ENCODE results near the gene ITGA3.
A peak's percentile ranks its signal among the peaks of the same experiment; 100 is the strongest.

The ITGA3 gene

DNA sequence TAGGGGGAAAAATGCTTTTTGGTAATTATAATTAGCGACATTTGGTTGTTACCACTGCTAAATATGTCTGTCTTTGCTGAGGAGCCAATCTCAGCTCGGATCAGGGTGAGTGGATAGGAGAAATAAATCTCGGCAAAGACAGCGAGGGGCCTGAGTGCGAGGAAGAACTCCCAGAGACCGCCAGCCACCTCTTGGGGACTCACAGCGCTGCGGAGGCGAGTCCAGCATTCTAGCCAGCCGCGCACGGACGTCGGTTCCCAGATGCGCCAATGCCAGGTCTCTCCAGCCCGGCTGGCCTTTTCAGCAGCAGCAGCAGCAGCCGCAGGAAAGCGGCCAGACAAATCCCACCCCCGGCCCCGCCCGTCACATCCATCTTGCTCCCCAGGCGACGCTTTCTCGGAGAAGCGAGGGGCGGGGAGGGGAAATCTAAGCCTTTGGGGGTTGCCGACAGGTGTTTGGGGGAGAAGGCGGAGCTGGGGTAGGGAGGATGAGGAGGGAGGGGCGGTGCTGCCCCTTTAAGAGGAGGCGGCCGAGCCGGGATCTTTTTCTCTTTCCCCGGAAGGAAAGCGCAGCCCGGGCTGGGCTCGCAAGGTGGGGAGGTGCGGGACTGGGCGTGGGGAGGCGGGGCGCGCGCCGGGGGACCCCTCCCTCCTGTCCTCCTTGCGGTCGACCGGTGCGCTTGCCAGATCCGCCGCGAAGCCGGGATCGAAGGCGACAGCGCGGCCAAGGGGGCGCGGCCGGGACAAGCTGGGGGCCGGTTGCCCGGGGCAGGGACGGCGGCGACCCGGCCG, at the start of gene ITGA3:
ITGA3 (plus strand) TSS at position 685 of the 791 bp plus-strand sequence. CDS start 330 bp downstream, outside the sequence.
- DNase-seq, result no peak

- DNase-seq, result no peak
Measured at GRCh38 chr17:50009282-50009681, 46.6 kb upstream of the ITGA3 start.

GRCh38 chr17:50013079-50013478, 42.8 kb upstream of the ITGA3 start:
- DNase-seq, result no peak

DNA sequence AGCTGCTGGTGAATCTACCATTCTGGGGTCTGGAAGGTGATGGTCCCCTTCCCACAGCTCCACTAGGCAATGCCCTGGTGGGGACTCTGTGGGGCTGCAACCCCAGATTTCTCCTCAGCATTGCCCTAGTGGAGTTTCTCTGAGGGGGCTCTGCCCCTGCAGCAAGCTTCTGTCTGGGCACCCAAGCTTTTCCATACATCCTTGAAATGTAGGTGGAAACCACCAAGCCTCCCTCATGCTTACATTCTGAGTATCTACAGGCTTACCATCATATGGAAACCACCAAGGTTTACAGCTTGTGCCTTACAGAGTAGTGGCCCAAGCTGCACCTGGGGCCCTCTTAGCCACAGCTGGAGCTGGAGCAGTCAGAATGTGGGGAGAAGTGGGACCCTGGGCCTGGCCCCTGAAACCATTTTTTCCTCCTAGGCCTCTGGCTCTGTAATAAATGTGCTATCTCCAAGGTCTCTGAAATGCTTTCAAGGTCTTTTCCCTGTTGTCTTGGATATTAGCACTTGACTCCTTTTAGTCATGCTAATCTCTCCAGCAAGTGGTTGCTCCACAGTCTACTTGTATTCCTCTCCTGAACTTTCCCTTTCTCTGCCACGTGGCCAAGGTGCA, 41.3 kb upstream of the ITGA3 start:
- no peak for DNase-seq

DNA sequence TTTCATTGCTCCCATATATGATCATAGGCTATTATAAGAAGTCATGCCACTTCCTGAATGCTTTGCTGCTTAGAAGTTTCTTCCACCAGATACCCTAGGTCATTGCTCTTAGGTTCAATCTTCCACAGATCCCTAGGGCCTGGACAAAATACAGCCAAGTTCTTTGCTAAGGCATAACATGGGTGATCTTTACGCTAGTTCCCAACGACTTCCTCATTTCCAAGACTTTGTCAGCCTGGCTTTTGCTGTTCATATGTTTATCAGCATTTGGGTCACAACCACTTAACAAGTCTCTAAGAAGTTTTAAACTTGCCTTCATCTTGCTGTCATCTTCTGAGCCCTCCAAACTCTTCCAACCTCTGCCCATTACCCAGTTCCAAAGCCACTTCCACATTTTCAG, 40.8 kb upstream of the ITGA3 start:
- DNase-seq, result no peak

DNA sequence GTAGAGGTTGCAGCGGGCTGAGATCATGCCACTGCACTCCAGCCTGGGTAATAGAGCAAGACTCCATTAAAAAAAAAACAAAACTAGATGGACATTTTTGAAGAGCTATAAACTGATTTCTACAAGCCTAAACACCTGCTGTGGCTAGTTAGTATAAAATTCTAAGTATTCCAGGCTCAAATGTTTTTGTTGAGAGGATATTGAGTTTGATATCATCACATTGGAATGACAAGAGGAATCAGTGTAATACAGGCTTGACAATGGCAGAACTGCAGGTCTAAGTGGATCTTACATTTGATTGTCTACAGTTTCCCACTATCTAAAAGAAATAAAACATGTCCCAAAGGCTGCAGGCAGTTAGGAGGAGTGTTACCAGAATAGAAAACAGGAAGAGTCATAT, 37.0 kb upstream of the ITGA3 start:
- DNase-seq, result no peak

- DNase-seq, result no peak
Measured at GRCh38 chr17:50020841-50021599, 34.9 kb upstream of the ITGA3 start.

DNA sequence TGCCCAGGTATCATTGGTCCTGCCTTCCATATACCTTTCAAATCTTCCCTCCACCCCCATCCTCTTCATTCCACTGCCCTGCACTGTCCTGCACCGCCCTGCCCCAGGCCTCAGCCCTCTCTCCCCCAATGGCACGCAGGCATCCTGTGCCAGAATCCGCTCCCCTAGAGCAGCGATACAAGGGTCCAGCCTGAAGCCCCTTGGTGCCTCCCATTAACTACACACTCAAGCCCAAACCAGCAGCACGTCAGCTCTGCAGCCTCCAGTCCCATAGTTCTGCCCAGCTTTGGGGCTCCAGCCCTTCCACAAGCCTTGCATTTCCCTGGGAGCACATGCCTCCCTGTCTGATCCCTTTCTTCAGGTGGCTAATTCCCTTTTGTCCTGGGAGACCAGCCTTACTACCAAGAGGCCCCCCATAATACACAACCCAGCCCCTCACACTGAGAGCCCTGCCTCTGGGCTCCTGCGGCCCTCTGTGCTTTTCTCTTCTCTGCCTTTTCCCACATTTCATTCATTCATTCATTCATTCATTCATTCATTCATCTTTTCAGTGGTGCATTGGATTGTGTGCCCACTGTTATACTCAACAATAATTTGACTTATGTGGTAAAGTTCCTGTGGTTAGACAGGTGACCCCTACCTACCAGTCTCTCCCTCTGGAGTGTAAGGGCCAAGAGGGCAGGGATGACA, 34.1 kb upstream of the ITGA3 start:
- no peak for DNase-seq

GRCh38 chr17:50022463-50023130, 33.3 kb upstream of the ITGA3 start:
- no peak for DNase-seq

DNA sequence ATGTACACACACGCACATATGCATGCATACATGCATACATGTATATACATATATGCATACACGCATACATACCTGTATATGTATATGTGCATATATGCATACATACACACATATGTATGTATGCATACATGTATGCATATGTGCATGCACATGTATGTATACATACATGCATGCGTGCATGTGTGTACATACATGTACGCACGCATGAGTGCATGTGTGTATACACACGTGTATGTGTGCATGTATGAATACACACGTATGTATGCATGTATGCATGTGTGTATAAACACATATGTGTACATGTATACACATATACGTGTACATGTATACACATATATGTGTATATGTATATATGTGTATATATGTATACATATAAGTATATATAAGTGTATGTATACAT, 32.4 kb upstream of the ITGA3 start:
- no peak for DNase-seq

- DNase-seq, result no peak
Measured at GRCh38 chr17:50024808-50025207, 31.1 kb upstream of the ITGA3 start.

GRCh38 chr17:50026046-50026675, 29.7 kb upstream of the ITGA3 start:
- no peak for DNase-seq

GRCh38 chr17:50026837-50027171, 29.1 kb upstream of the ITGA3 start:
- peak; percentile 19 for DNase-seq

DNA sequence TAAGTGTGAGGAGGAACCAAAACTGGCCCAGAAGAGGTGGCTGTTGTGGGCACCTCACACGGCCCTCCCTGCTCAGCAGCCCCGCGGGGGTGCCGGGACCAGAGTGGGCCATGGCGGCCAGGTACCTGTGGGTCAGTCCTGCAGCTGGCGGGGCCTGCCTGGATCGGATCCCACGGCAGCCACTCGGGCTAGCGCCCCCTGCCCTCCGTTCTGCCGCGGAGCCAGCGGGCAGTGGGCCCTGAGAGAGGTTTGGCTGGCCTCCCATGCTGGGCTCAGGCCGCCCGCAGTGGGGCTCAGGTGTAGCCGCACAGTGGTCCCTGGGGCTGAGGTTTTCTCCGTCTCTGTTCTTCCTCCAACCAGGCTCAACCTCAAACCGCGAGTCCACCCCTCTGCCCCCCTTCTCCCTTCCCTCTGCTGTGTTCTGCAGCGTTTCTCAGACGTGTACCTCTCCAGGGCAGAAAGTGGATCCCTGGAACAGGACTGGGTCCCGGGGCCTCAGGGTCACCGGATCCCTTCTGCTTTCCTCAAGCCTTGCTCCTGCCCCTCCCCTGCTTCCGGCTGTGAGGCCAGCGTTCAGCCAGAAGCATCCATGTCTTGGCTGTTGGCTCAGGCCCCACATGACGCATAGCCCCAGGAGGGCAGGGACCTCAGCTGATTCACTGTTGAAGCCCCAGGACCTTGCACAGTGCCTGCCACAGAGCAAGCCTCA, 28.6 kb upstream of the ITGA3 start:
- DNase-seq, result no peak

- no peak for DNase-seq
Measured at GRCh38 chr17:50027881-50028735, 27.8 kb upstream of the ITGA3 start.

- DNase-seq, result no peak
Measured at GRCh38 chr17:50028736-50029120, 27.2 kb upstream of the ITGA3 start.

DNA sequence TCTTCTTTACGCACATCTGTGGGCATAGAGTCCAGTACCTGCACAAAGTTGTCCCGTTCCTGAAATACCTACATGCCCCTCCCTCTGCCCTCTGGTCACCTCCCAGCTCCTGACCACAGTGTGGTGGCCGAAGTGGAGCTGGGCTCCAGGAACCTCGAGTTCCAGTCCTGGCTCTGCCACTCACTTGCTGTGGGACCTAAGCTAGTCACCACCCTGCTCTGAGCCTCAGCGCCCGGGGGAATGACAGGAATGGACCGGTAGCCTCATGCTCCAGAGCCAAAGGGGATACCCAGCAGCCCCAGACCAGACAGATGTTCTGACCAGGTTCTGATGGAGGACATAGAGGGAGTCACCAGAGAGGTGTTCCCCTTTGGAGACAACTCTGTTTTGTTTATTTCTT, 26.7 kb upstream of the ITGA3 start:
- DNase-seq, result no peak

GRCh38 chr17:50033316-50033715, 22.6 kb upstream of the ITGA3 start:
- no peak for DNase-seq

- no peak for DNase-seq
Measured at GRCh38 chr17:50034498-50035364, 21.2 kb upstream of the ITGA3 start.

DNA sequence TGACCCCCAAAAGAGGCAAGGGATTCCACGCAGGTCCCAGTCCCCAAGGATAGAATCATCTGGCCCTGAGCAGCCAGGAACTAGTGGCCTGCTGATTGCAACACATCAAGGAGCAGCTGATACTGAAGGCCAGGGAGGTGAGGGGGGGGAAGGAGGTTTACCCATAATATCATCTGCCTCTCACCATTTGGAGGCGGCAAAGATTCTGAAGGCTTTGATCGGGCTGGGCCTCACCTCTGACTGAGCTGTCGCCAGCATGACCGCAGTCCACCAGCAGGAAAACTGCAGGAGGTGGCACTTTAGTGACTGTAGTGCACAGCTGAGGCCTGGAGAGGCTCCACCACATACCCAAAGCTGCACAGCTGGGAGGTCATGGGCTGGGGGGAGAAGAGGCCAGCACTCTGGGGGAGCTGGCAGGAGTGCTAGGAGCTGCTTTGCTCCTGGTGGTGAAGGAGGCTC, 20.5 kb upstream of the ITGA3 start:
- DNase-seq, result no peak

All from NCI-H2029 treated with DMSO at 0.1 percent for 48 hours (cell line).